Vagina (tissue), 2 donors: ENCODE data around the gene ATXN7L3B. TPM values are rescaled to one million over a fixed set of nuclear protein-coding genes. Genes with fewer than 3 reads are reported as not detected.

Source experiments
- DNase-seq, 2 donors: peaks; one replicate each; pipeline ENCODE4 v3.0.0-alpha.2; 2017; ENCODE audit errors: extremely low spot score in 2 of 2
- H3K27ac ChIP-seq: fragments of 200-600 bp; sonication (generic); one replicate; pipeline ENCODE4 v1.5.1; 2019
- H3K27me3 ChIP-seq: fragments of 200-600 bp; sonication (generic); one replicate; pipeline ENCODE4 v1.5.1; 2019
- H3K36me3 ChIP-seq, 2 donors: fragments of 200-600 bp; sonication (generic); one replicate each; pipeline ENCODE4 v1.5.1; 2017 to 2019
- H3K4me1 ChIP-seq: fragments of 200-600 bp; sonication (generic); one replicate; pipeline ENCODE4 v1.5.1; 2019
- H3K4me3 ChIP-seq, 2 donors: fragments of 200-600 bp; sonication (generic); 1 replicate in 1 of 2; 2 replicates in 1 of 2; pipeline ENCODE4 v1.5.1; 2016 to 2019
- H3K9me3 ChIP-seq: fragments of 200-600 bp; sonication (generic); one replicate; pipeline ENCODE4 v1.5.1; 2019
- POLR2A ChIP-seq, 2 donors: fragments of 450-650 bp; IDR thresholded peaks; one replicate each; pipeline ENCODE4 v1.6.1; 2017; ENCODE audit warnings: antibody characterized with exemption in 2 of 2, mild to moderate bottlenecking in 2 of 2, moderate library complexity in 2 of 2
- POLR2AphosphoS5 ChIP-seq, 2 donors: sonication (generic); formaldehyde crosslinking; IDR thresholded peaks; one replicate each; pipeline ENCODE4 v1.9.0; 2017; ENCODE audit warnings: antibody characterized with exemption in 2 of 2, mild to moderate bottlenecking in 2 of 2, low read depth in 1 of 2; ENCODE audit not compliant: insufficient read depth in 1 of 2
- intact Hi-C: fragments of 100-400 bp; cut with DNase I; formaldehyde crosslinking; loops from one replicate; pipeline ENCODE4 v1.15.1; 2023
- total RNA-seq: library from RNA; depleted of rRNA; stranded (reverse); fragments of >200 nt; gene quantifications from one replicate; pipeline ENCODE4 v1.2.3, GENCODE V29; 2016
- TF ChIP-seq, protein P1 (sequence below), 3 experiments: fragments of 450-650 bp in 2 of 3; fragments of 200-600 bp in 1 of 3; sonication (generic) in 1 of 3; IDR thresholded peaks; one replicate each; pipeline ENCODE4 v1.5.1; 2017 to 2019; ENCODE audit warnings: antibody characterized with exemption in 3 of 3, mild to moderate bottlenecking in 2 of 3, moderate library complexity in 2 of 3

The ATXN7L3B gene
- total RNA-seq, 1 donor from 2014 or later: 15.0 TPM

DNA sequence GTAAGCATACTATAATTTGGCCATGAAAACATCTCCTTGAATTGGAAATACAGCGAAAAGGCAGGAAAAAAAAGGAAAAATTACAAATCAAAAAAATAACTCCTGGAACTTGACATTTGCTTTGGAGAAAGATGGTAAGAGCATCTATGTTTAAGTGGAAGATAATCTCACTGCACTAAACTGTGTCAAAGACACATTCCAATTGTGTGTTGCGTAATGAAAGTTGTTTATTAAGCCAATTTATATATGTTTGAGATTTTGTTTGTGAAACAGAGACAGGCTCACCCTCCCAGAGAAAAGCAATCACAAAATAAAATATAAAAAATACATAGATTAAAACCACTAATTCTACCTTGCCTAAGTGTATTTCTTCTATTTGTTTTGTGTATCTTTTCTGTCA lies 11.1 kb upstream of the ATXN7L3B start:
- H3K27me3 ChIP-seq: no peaks in the 10 kb centered on the region
- no peak overlapping the region for H3K27ac ChIP-seq
- no peaks in the 10 kb centered on the region for H3K9me3 ChIP-seq
- intact Hi-C loops: no loop called here
- H3K4me3 ChIP-seq: no peak overlapping the region
- no peaks in the 10 kb centered on the region for H3K36me3 ChIP-seq
- H3K4me1 ChIP-seq: no peaks in the 10 kb centered on the region
- TF ChIP-seq POLR2A (IDR thresholded peaks at IDR 0.05) (no peak), POLR2AphosphoS5 (IDR thresholded peaks at IDR 0.05; ENCODE audit: insufficient read depth in 1 of 2, low read depth in 1 of 2) (no peak)
- TF ChIP-seq, protein P1, sequence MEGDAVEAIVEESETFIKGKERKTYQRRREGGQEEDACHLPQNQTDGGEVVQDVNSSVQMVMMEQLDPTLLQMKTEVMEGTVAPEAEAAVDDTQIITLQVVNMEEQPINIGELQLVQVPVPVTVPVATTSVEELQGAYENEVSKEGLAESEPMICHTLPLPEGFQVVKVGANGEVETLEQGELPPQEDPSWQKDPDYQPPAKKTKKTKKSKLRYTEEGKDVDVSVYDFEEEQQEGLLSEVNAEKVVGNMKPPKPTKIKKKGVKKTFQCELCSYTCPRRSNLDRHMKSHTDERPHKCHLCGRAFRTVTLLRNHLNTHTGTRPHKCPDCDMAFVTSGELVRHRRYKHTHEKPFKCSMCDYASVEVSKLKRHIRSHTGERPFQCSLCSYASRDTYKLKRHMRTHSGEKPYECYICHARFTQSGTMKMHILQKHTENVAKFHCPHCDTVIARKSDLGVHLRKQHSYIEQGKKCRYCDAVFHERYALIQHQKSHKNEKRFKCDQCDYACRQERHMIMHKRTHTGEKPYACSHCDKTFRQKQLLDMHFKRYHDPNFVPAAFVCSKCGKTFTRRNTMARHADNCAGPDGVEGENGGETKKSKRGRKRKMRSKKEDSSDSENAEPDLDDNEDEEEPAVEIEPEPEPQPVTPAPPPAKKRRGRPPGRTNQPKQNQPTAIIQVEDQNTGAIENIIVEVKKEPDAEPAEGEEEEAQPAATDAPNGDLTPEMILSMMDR (IDR thresholded peaks at IDR 0.05): no peak
- DNase-seq: no peak

DNA sequence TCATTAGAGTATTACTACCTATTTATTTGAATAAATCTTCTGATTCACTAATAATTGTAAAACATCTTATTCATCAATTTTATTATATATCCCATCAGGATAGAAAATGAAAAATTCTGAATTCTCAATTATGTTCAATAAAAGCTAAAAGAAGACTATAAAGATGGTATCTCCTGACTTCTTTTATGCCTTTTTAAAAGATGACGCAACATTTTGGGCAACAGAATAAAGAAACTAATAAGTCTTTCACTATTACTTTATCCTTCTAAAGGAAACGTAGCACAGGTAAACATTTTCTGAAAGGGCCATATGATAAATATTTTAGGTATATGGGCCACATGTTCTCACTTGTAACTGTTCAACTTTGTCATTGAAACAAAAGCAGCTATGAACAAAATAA lies 10.1 kb upstream of the ATXN7L3B start:
- TF ChIP-seq, protein P1 (IDR thresholded peaks at IDR 0.05): no peak
- TF ChIP-seq POLR2A (IDR thresholded peaks at IDR 0.05) (no peak), POLR2AphosphoS5 (IDR thresholded peaks at IDR 0.05; ENCODE audit: insufficient read depth in 1 of 2, low read depth in 1 of 2) (no peak)
- Histone ChIP-seq H3K36me3 (no peaks in the 10 kb centered on the region), H3K27me3 (no peaks in the 10 kb centered on the region), H3K9me3 (no peaks in the 10 kb centered on the region), H3K27ac (no peak overlapping the region), H3K4me1 (no peaks in the 10 kb centered on the region), H3K4me3 (no peak overlapping the region)
- DNase-seq: no peak
- intact Hi-C loops: no loop called here

DNA sequence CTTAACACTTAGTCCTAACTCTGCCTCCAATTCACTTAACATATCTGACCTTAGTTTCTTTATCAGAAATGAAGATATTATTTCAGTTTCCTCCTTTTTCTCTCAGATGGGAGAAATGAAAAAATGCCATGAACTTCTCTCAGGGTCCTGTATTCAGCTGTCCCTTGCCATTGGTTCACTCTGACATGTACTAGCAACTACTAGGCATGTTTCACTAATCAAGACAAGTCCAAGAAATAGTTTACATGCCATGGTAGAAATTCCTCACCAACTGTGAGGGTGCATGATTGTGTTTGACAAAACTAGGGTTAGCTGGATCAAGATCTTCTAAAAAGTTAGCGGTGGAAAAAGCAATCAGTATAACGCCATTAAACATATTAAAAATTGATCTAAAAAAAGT lies 7.0 kb upstream of the ATXN7L3B start:
- intact Hi-C loops: no loop called here
- Histone ChIP-seq H3K9me3 (no peaks in the 10 kb centered on the region), H3K4me3 (no peak overlapping the region), H3K27me3 (no peaks in the 10 kb centered on the region), H3K4me1 (no peaks in the 10 kb centered on the region), H3K27ac (no peak overlapping the region), H3K36me3 (no peaks in the 10 kb centered on the region)
- TF ChIP-seq POLR2AphosphoS5 (IDR thresholded peaks at IDR 0.05; ENCODE audit: insufficient read depth in 1 of 2, low read depth in 1 of 2) (no peak), POLR2A (IDR thresholded peaks at IDR 0.05) (no peak)
- TF ChIP-seq, protein P1 (IDR thresholded peaks at IDR 0.05): no peak
- DNase-seq: no peak

DNA sequence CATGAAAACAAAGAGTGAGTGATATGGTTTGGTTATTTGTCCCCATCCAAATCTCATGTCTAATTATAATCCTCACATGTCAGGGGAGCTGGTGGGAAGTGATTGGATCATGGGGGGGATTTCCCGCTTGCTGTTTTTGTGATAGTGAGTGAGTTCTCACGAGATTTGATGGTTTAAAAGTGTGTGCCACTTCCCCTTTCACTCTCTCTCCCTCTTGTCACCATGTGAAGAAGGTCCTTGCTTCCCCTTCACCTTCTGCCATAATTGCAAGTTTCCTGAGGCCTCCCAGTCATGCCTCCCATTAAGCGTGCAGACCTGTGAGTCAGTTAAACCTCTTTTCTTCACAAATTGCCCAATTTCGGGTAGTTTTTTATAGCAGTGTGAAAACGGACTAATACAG lies 2.1 kb upstream of the ATXN7L3B start:
- H3K36me3 ChIP-seq: no peaks in the 10 kb centered on the region

DNA sequence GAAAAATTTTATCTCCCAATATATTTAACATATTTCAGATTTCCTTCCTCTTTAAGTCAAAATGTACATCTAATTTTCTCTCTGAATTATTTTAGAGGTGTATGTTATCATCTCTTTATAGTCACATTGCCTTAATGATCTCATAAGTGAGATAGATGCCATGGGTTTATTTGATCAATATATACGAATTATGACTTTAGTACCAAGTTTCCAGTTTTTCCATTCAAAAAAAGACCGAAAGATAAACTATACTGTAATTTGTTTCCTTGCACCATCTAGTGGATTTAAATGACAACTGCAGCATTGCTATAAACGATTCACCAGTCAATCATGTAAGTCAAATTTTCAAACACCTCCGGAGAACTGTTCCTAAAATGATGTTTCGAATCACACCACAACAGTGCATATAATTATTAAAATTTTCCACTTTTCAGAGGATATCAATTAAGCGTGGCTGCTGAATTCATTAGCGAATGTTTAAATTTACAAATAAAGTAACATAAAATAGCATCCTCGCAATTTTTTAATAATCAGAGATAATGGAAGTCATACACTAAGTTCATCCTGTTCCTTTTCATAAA lies 419 bp upstream of the ATXN7L3B start:
- no peak for DNase-seq
- H3K9me3 ChIP-seq: no peaks in the 10 kb centered on the region
- H3K36me3 ChIP-seq: peaks cover 0 to 10% of the 10 kb centered on the region in 2 donors
- intact Hi-C loops: no loop called here
- no peak for TF ChIP-seq POLR2AphosphoS5 (IDR thresholded peaks at IDR 0.05; ENCODE audit: insufficient read depth in 1 of 2, low read depth in 1 of 2)
- TF ChIP-seq, protein P1 (IDR thresholded peaks at IDR 0.05): peak; percentile 14 to 55 (median 31)
- no peak for TF ChIP-seq POLR2A (IDR thresholded peaks at IDR 0.05)
- H3K27ac ChIP-seq: peak overlapping the region; percentile 85
- H3K4me1 ChIP-seq: peaks cover 39% of the 10 kb centered on the region
- no peaks in the 10 kb centered on the region for H3K27me3 ChIP-seq
- H3K4me3 ChIP-seq: peak overlapping the region; percentile 77 to 78

More for the DNA sequence above, 2.1 kb upstream of the ATXN7L3B start:
- Histone ChIP-seq H3K9me3 (no peaks in the 10 kb centered on the region), H3K4me3 (no peak overlapping the region), H3K27ac (no peak overlapping the region), H3K27me3 (no peaks in the 10 kb centered on the region), H3K4me1 (peaks cover 24% of the 10 kb centered on the region)
- no peak for DNase-seq
- intact Hi-C loops: no loop called here
- TF ChIP-seq, protein P1 (IDR thresholded peaks at IDR 0.05): no peak
- TF ChIP-seq POLR2A (IDR thresholded peaks at IDR 0.05) (no peak), POLR2AphosphoS5 (IDR thresholded peaks at IDR 0.05; ENCODE audit: insufficient read depth in 1 of 2, low read depth in 1 of 2) (no peak)
